ENCODE measurements around the gene ATXN2L.

The ATXN2L gene

GRCh38 chr16:28835864-28836760 is 13.3 kb downstream of the ATXN2L start:
- Histone ChIP-seq H3F3A (ENCODE audit: insufficient read depth, low read length) (0 out of 2 replicates have a peak, but pooled peaks cover 8% of the 10 kb centered on the region), H3K9me3 (ENCODE audit: low read length) (no peaks in the 10 kb centered on the region), H2AFZ (ENCODE audit: low read length) (no peak overlapping the region), H3K27ac (ENCODE audit: low read depth, low read length, poor library complexity, severe bottlenecking) (no peak overlapping the region), H3K27me3 (ENCODE audit: insufficient read depth, low read length) (no peaks in the 10 kb centered on the region), H3K79me2 (ENCODE audit: insufficient read depth, low read length) (no peaks in the 10 kb centered on the region), H3K36me3 (ENCODE audit: insufficient read depth, low read length) (peaks cover 83% of the 10 kb centered on the region), H4K20me1 (ENCODE audit: insufficient read depth, low read length) (no peaks in the 10 kb centered on the region), H3K9ac (ENCODE audit: low read length) (no peak overlapping the region), H3K4me3 (ENCODE audit: low read depth, low read length, poor library complexity, severe bottlenecking) (no peak overlapping the region), H3K9me2 (ENCODE audit: low read depth, low read length) (no peaks in the 10 kb centered on the region), H3K4me1 (ENCODE audit: insufficient read depth, low read length, severe bottlenecking) (no peaks in the 10 kb centered on the region), H3K4me2 (ENCODE audit: low read length) (no peak overlapping the region)
- TF ChIP-seq CTCF (IDR thresholded peaks at IDR 0.05; ENCODE audit: low read length) (no peak), EZH2 (IDR thresholded peaks at IDR 0.05; ENCODE audit: borderline replicate concordance, low read length) (no peak)

GRCh38 chr16:28836761-28837064 is 13.9 kb downstream of the ATXN2L start:
- Histone ChIP-seq H3K9me3 (ENCODE audit: low read length) (no peaks in the 10 kb centered on the region), H3K27ac (ENCODE audit: low read depth, low read length, poor library complexity, severe bottlenecking) (no peak overlapping the region), H3K4me1 (ENCODE audit: insufficient read depth, low read length, severe bottlenecking) (no peaks in the 10 kb centered on the region), H3K36me3 (ENCODE audit: insufficient read depth, low read length) (peaks cover 82% of the 10 kb centered on the region), H3F3A (ENCODE audit: insufficient read depth, low read length) (0 out of 2 replicates have a peak, but pooled peaks cover 8% of the 10 kb centered on the region), H3K27me3 (ENCODE audit: insufficient read depth, low read length) (no peaks in the 10 kb centered on the region), H3K4me2 (ENCODE audit: low read length) (no peak overlapping the region), H3K9ac (ENCODE audit: low read length) (no peak overlapping the region), H3K79me2 (ENCODE audit: insufficient read depth, low read length) (no peaks in the 10 kb centered on the region), H2AFZ (ENCODE audit: low read length) (no peak overlapping the region), H3K4me3 (ENCODE audit: low read depth, low read length, poor library complexity, severe bottlenecking) (no peak overlapping the region), H4K20me1 (ENCODE audit: insufficient read depth, low read length) (no peaks in the 10 kb centered on the region), H3K9me2 (ENCODE audit: low read depth, low read length) (no peaks in the 10 kb centered on the region)
- TF ChIP-seq EZH2 (IDR thresholded peaks at IDR 0.05; ENCODE audit: borderline replicate concordance, low read length), result no peak
- no peak for TF ChIP-seq CTCF (IDR thresholded peaks at IDR 0.05; ENCODE audit: low read length)

GRCh38 chr16:28837672-28838557 is 15.1 kb downstream of the ATXN2L start:
- Histone ChIP-seq H3K27ac (ENCODE audit: low read depth, low read length, poor library complexity, severe bottlenecking) (no peak overlapping the region), H3K4me1 (ENCODE audit: insufficient read depth, low read length, severe bottlenecking) (no peaks in the 10 kb centered on the region), H3K4me3 (ENCODE audit: low read depth, low read length, poor library complexity, severe bottlenecking) (no peak overlapping the region), H3K9ac (ENCODE audit: low read length) (no peak overlapping the region), H3K79me2 (ENCODE audit: insufficient read depth, low read length) (no peaks in the 10 kb centered on the region), H3F3A (ENCODE audit: insufficient read depth, low read length) (0 out of 2 replicates have a peak, but pooled peaks cover 8% of the 10 kb centered on the region), H3K36me3 (ENCODE audit: insufficient read depth, low read length) (peaks cover 82% of the 10 kb centered on the region), H3K9me2 (ENCODE audit: low read depth, low read length) (no peaks in the 10 kb centered on the region), H2AFZ (ENCODE audit: low read length) (no peak overlapping the region), H3K9me3 (ENCODE audit: low read length) (no peaks in the 10 kb centered on the region), H4K20me1 (ENCODE audit: insufficient read depth, low read length) (no peaks in the 10 kb centered on the region), H3K27me3 (ENCODE audit: insufficient read depth, low read length) (no peaks in the 10 kb centered on the region), H3K4me2 (ENCODE audit: low read length) (no peak overlapping the region)
- no peak for TF ChIP-seq CTCF (IDR thresholded peaks at IDR 0.05; ENCODE audit: low read length)
- TF ChIP-seq EZH2 (IDR thresholded peaks at IDR 0.05; ENCODE audit: borderline replicate concordance, low read length), result no peak

Measured in OCI-LY1 (cell line).